ENCODE data around the gene DCHS1. TPM values are rescaled to one million over a fixed set of nuclear protein-coding genes. Genes with fewer than 3 reads are reported as not detected.

Gene DCHS1
- total and polyA plus RNA-seq, 10 of the 15 experiments (the other 5 are each of a cell fraction or from before 2014, with no cell fraction given) = 0.02 to 0.64 (median 0.18) TPM; not detected in 1

DNA sequence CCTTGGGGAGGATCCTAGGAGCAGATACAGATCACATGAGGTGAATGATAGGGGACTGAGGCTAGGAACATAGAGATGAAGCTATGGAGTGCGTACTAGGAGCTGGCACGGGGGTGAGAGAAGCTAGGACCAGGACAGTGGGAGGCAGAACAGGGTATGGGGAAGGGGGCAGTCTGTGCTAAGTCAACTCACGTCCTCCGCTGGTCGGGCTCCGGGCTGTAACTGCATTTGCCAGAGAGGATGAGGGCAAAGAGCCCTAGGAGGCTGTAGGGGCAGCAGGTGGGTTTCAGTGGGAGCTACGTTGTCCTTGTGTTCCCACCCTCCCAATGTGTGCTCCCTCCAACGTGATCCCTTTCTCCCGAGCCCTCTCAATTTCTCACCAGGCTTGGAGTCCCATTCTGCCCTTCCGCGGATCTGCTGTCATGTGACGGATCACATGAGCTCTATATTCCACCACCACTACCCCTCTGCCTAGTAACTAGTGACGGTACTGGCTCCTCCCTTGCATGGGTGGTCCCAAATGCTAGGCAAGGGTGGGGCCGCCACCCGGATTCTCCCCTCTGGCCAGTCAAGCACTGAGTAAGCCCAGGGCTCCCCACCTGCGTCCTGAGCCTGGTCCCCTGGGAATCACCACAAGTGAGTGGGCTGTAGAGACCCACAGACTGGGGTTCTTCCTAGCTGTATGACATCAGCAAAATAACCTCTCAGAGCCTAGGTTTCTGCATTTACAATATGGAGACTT lies 36.4 kb downstream of the DCHS1 start, which contains the start of gene TPP1 (continued):
- TF ChIP-seq PBX3 (IDR thresholded peaks at IDR 0.05; ENCODE audit: insufficient replicate concordance, low read depth, low read length) = no peak
- peak; percentile 100 for TF ChIP-seq RFX5 (IDR thresholded peaks at IDR 0.05; ENCODE audit: low read depth, low read length)
- TF ChIP-seq CREB1 (IDR thresholded peaks at IDR 0.05; ENCODE audit: low read depth) = peak; percentile 99
- peak; percentile 31; the same call in 1 of the 2 replicates for TF ChIP-seq MTA2 (IDR thresholded peaks at IDR 0.05; ENCODE audit: low read depth)
- peak; percentile 69 for TF ChIP-seq RUNX3 (IDR thresholded peaks at IDR 0.05; ENCODE audit: low read length)
- TF ChIP-seq NFXL1 (IDR thresholded peaks at IDR 0.05; ENCODE audit: borderline replicate concordance) = no peak
- TF ChIP-seq PRDM15 (CRISPR knock-in tag; IDR thresholded peaks at IDR 0.05) = no peak
- TF ChIP-seq ZNF24 (IDR thresholded peaks at IDR 0.05) = no peak
- peak; percentile 68 for TF ChIP-seq IKZF1 (conservative IDR thresholded peaks at IDR 0.05)
- TF ChIP-seq SMC3 (IDR thresholded peaks at IDR 0.05; ENCODE audit: borderline replicate concordance, low read length) = 0 out of 2 replicates have a peak, but pooled peaks have one; percentile 5
- TF ChIP-seq E4F1 (IDR thresholded peaks at IDR 0.05; ENCODE audit: borderline replicate concordance, partially characterized antibody) = no peak
- peak; percentile 53; the same call in 1 of the 3 replicates for TF ChIP-seq POU2F2 (IDR thresholded peaks at IDR 0.05; ENCODE audit: borderline replicate concordance, low read depth, low read length)
- no peak for TF ChIP-seq STAT3 (IDR thresholded peaks at IDR 0.05; ENCODE audit: low read depth, low read length)
- TF ChIP-seq MAX (IDR thresholded peaks at IDR 0.05; ENCODE audit: low read depth, low read length) = peak; percentile 85
- TF ChIP-seq HDAC2 (IDR thresholded peaks at IDR 0.05) = no peak
- no peak for TF ChIP-seq NR2F1 (conservative IDR thresholded peaks at IDR 0.05)
- TF ChIP-seq ZBED1 (IDR thresholded peaks at IDR 0.05; ENCODE audit: borderline replicate concordance) = peak; percentile 40; the same call in 1 of the 2 replicates
- peak; percentile 12 to 43; a peak in 2 of 4 replicates for TF ChIP-seq EP300 (IDR thresholded peaks at IDR 0.05; ENCODE audit: borderline replicate concordance in 1 of 2, control insufficient read depth in 1 of 2, low read depth in 2 of 2, low read length in 2 of 2)
- no peak for TF ChIP-seq NFYA (IDR thresholded peaks at IDR 0.05; ENCODE audit: borderline replicate concordance, low read depth, low read length)

Data from GM12878 (cell line).